G401 (cell line): ENCODE data around the gene KDM4E. TPM values are rescaled to one million over a fixed set of nuclear protein-coding genes. Genes with fewer than 3 reads are reported as not detected.

Source experiments
- total RNA-seq: library from RNA; depleted of rRNA; stranded (reverse); fragments of >200 nt; shearing (Covaris generic); gene quantifications from 2 replicates; pipeline ENCODE4 v1.2.3, GENCODE V29; 2014; rRNA removed

KDM4E gene
- total RNA-seq, 1 experiment from 2014 or later = 0.20 TPM

Other genes starting within 250 kb of the KDM4E start
- 54.1 and 57.2 TPM in 2 replicates for gene CWC15, start 51.7 kb upstream of the KDM4E start, total RNA-seq
- gene KDM4D, start 51.5 kb upstream of the KDM4E start, total RNA-seq = 2.7 and 4.9 TPM in 2 replicates
- 0.06 TPM in 1 of 2 replicates, not detected in the other for gene KDM4F, start 24.2 kb downstream of the KDM4E start, total RNA-seq
- gene SRSF8, start 41.7 kb downstream of the KDM4E start, total RNA-seq = 24.3 and 26.4 TPM in 2 replicates
- gene ENDOD1, start 64.6 kb downstream of the KDM4E start, total RNA-seq = 0.64 and 1.2 TPM in 2 replicates
- gene SESN3, start 205.9 kb downstream of the KDM4E start, total RNA-seq = 0.12 and 1.1 TPM in 2 replicates